Caco-2 (cell line): ENCODE measurements around the gene HERPUD2. TPM values are rescaled to one million over a fixed set of nuclear protein-coding genes. Genes with fewer than 3 reads are reported as not detected.

ENCODE experiments used
- BruUV-seq: library from RNA; stranded (reverse); fragments of 400-500 nt; replicated peaks from 2 replicates; lab custom pipeline; 2021; lab: Mats Ljungman, UMichigan
- CTCF ChIA-PET: fragments of 300-600 bp; sonication (Branson Sonifier 250); formaldehyde crosslinking; loops from one replicate; lab custom pipeline; 2022; ENCODE audit warnings: antibody characterized with exemption; lab: Charles Lee
- POLR2A ChIA-PET: fragments of 300-600 bp; sonication (Branson Sonifier 250); formaldehyde crosslinking; loops from one replicate; lab custom pipeline; 2022; ENCODE audit warnings: antibody characterized with exemption; lab: Charles Lee
- DNase-seq, 2 experiments: peaks; one replicate each; pipeline versions ENCODE4 v3.0.0 to v3.0.0-alpha.2; 2020 to 2022
- H3K27me3 ChIP-seq: replicated peaks from 2 replicates; pipeline ENCODE4 v1.6.0; 2011; ENCODE audit warnings: low read length; ENCODE audit not compliant: control insufficient read depth, insufficient read depth
- H3K36me3 ChIP-seq: 2 replicates; pipeline ENCODE4 v1.5.1; 2011; ENCODE audit warnings: low read length; ENCODE audit not compliant: control insufficient read depth, insufficient read depth
- H3K4me1 ChIP-seq: fragments of 250-450 bp; sonication (Bioruptor Pico); 2 replicates; pipeline ENCODE4 v1.5.1; 2020; ENCODE audit warnings: mild to moderate bottlenecking
- H3K4me3 ChIP-seq: 2 replicates; pipeline ENCODE4 v1.5.1; 2011; ENCODE audit warnings: low read depth, mild to moderate bottlenecking, control low read depth, low read length
- H3K9me3 ChIP-seq: fragments of 250-450 bp; sonication (Bioruptor Pico); 2 replicates; pipeline ENCODE4 v1.5.1; 2020; ENCODE audit warnings: mild to moderate bottlenecking, moderate library complexity
- H3K27ac Mint-ChIP-seq: one replicate; pipeline ENCODE4 v1.8.0; 2022; ENCODE audit warnings: mixed read lengths; ENCODE audit not compliant: unreplicated experiment
- H3K27me3 Mint-ChIP-seq: one replicate; pipeline ENCODE4 v1.8.0; 2022; ENCODE audit warnings: mixed read lengths; ENCODE audit not compliant: insufficient read depth, unreplicated experiment
- H3K36me3 Mint-ChIP-seq: one replicate; pipeline ENCODE4 v1.8.0; 2022; ENCODE audit warnings: mild to moderate bottlenecking, mixed read lengths; ENCODE audit not compliant: insufficient read depth, unreplicated experiment
- H3K4me1 Mint-ChIP-seq: one replicate; pipeline ENCODE4 v1.8.0; 2022; ENCODE audit warnings: low read depth, mixed read lengths; ENCODE audit not compliant: unreplicated experiment
- H3K4me3 Mint-ChIP-seq: one replicate; pipeline ENCODE4 v1.8.0; 2022; ENCODE audit warnings: mild to moderate bottlenecking, moderate library complexity, mixed read lengths; ENCODE audit not compliant: unreplicated experiment
- H3K9me3 Mint-ChIP-seq: one replicate; pipeline ENCODE4 v1.8.0; 2022; ENCODE audit warnings: mixed read lengths; ENCODE audit not compliant: unreplicated experiment
- intact Hi-C: fragments of 100-400 bp; cut with micrococcal nuclease; formaldehyde crosslinking; loops from one replicate; pipeline ENCODE4 v1.10.0; 2022; ENCODE audit not compliant: unreplicated experiment
- total RNA-seq: library from RNA; stranded (reverse); gene quantifications from 2 replicates; pipeline ENCODE4 v1.2.3, GENCODE V29; 2022
- TF ChIP-seq, protein P1 (sequence below), 2 experiments: fragments of 200-600 bp in 1 of 2; IDR thresholded peaks; 1 replicate in 1 of 2; 2 replicates in 1 of 2; pipeline versions ENCODE4 v1.5.1 to v1.8.0; 2011 to 2022; ENCODE audit warnings: antibody characterized with exemption in 1 of 2, control low read depth in 1 of 2, inconsistent platforms in 1 of 2, low read depth in 1 of 2, low read length in 1 of 2, mild to moderate bottlenecking in 1 of 2, moderate library complexity in 1 of 2; ENCODE audit not compliant: insufficient read depth in 1 of 2, severe bottlenecking in 1 of 2, unreplicated experiment in 1 of 2

The HERPUD2 gene
- total RNA-seq, 1 experiment from 2014 or later: 25.2 TPM

DNA sequence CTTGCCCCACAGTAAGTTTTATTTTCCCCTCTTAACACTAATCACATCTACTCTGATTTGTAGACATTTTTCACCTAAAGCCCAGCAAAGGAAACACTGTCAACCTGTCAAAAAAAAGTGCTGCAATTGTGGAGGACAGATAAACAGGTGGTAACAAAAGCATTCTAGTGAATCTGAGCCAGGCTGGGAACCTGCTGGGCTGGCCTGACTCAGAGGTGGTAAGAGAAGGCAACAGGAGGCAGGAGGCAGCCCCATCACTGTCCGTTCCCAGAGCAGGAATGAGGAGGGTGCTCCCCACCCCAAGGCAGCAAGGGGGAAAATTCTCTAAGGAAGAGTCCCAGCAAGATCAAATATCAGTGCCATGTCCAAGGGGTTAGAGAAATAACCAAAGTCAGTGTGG is 19.5 kb upstream of the HERPUD2 start:
- no peaks in the 10 kb centered on the region for H3K36me3 ChIP-seq
- intact Hi-C loops: loop anchor here (2.0 kb wide), 1 partner anchor 22 kb away; no protein-coding TSS in a partner anchor
- POLR2A ChIA-PET: no interaction called here

DNA sequence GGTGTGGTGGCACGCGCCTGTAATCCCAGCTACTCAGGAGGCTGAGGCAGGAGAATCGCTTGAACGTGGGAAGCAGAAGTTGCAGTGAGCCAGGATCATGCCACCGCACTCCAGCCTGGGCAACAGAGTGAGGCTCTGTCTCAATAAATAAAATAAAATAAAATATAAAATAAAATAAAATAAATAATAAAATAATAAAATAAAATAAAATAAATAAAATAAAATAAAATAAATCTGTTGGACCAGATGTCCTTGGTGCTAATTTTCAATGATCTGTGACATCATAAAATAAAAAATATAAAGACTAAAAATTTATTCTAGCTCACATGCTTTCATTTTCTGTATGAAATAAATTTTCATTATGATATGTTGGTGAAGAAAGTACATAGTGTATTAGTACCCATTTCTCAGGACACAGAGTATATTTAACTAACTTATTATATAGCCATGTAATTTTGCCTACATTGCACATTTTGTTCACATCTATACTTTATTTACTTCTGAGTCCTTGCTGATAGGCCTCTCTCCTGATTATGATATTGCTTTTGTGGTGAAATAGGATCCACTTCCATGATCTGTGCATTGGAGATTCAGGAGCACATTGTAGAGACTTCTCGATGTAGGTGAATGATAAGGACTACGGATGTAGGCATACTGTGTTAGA is 17.8 kb upstream of the HERPUD2 start:
- H3K9me3 ChIP-seq: no peaks in the 10 kb centered on the region
- POLR2A ChIA-PET: no interaction called here
- intact Hi-C loops: no loop called here
- peaks cover 42% of the 10 kb centered on the region for H3K4me1 Mint-ChIP-seq
- BruUV-seq: no TSS peak
- peaks cover 59% of the 10 kb centered on the region for H3K4me1 ChIP-seq
- no peaks in the 10 kb centered on the region for H3K36me3 ChIP-seq
- H3K27ac Mint-ChIP-seq: no peak overlapping the region
- no peak for DNase-seq
- TF ChIP-seq, protein P1, sequence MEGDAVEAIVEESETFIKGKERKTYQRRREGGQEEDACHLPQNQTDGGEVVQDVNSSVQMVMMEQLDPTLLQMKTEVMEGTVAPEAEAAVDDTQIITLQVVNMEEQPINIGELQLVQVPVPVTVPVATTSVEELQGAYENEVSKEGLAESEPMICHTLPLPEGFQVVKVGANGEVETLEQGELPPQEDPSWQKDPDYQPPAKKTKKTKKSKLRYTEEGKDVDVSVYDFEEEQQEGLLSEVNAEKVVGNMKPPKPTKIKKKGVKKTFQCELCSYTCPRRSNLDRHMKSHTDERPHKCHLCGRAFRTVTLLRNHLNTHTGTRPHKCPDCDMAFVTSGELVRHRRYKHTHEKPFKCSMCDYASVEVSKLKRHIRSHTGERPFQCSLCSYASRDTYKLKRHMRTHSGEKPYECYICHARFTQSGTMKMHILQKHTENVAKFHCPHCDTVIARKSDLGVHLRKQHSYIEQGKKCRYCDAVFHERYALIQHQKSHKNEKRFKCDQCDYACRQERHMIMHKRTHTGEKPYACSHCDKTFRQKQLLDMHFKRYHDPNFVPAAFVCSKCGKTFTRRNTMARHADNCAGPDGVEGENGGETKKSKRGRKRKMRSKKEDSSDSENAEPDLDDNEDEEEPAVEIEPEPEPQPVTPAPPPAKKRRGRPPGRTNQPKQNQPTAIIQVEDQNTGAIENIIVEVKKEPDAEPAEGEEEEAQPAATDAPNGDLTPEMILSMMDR (IDR thresholded peaks at IDR 0.05; ENCODE audit: insufficient read depth in 1 of 2, low read depth in 1 of 2, low read length in 1 of 2, severe bottlenecking in 1 of 2, unreplicated experiment in 1 of 2): no peak
- H3K27me3 Mint-ChIP-seq: no peaks in the 10 kb centered on the region
- no peaks in the 10 kb centered on the region for H3K9me3 Mint-ChIP-seq
- CTCF ChIA-PET: interaction anchor here (0.9 kb wide), 1 partner anchor 194 kb away, joined by 3 read pairs; no protein-coding TSS in a partner anchor
- no peaks in the 10 kb centered on the region for H3K27me3 ChIP-seq
- H3K36me3 Mint-ChIP-seq: no peaks in the 10 kb centered on the region
- no peak overlapping the region for H3K4me3 ChIP-seq
- no peak overlapping the region for H3K4me3 Mint-ChIP-seq

More for the DNA sequence above, 19.5 kb upstream of the HERPUD2 start:
- H3K9me3 Mint-ChIP-seq: no peaks in the 10 kb centered on the region
- TF ChIP-seq, protein P1 (IDR thresholded peaks at IDR 0.05; ENCODE audit: insufficient read depth in 1 of 2, low read depth in 1 of 2, low read length in 1 of 2, severe bottlenecking in 1 of 2, unreplicated experiment in 1 of 2): no peak
- BruUV-seq: no TSS peak
- no peaks in the 10 kb centered on the region for H3K27me3 Mint-ChIP-seq
- Histone ChIP-seq H3K4me3 (no peak overlapping the region), H3K9me3 (no peaks in the 10 kb centered on the region), H3K27me3 (no peaks in the 10 kb centered on the region), H3K4me1 (peaks cover 64% of the 10 kb centered on the region)
- CTCF ChIA-PET: no interaction called here
- peak overlapping the region; percentile 63 for H3K27ac Mint-ChIP-seq
- peak overlapping the region; percentile 8 for H3K4me3 Mint-ChIP-seq
- no peak for DNase-seq
- no peaks in the 10 kb centered on the region for H3K36me3 Mint-ChIP-seq
- peaks cover 45% of the 10 kb centered on the region for H3K4me1 Mint-ChIP-seq

DNA sequence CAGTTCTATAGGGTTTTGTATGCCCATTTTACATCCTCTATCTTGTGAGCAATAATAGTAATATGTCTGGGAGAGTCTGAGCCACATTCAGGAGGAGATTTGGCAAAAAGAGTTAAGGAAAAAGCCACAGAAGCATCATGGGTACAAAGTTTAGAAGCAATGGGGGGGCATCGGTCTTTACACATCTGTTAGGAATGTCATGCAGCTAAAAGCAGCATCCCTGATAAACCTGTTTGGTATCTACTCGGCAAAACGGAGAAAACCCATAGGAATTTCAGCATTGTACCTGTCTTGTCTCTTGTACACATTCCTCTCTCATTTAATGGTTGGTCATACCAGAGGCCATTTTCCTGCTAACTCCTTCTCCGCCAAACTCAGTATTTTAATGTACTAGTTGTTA is 12.5 kb upstream of the HERPUD2 start:
- Mint-ChIP-seq H3K9me3 (no peaks in the 10 kb centered on the region), H3K4me3 (peak overlapping the region; percentile 6), H3K27ac (peak overlapping the region; percentile 64), H3K4me1 (peaks cover 30% of the 10 kb centered on the region), H3K27me3 (no peaks in the 10 kb centered on the region), H3K36me3 (no peaks in the 10 kb centered on the region)
- ChIA-PET CTCF (interaction anchor here (0.6 to 2.2 kb wide), 4 partner anchors 93 to 210 kb away, joined by 3 to 8 read pairs (median 4); partner anchors contain the start of gene SEPTIN7), POLR2A (interaction anchor here (0.7 kb wide), 1 partner anchor 12 kb away, joined by 3 read pairs; the partner anchor contains the start of gene HERPUD2)
- TF ChIP-seq, protein P1 (IDR thresholded peaks at IDR 0.05; ENCODE audit: insufficient read depth in 1 of 2, low read depth in 1 of 2, low read length in 1 of 2, severe bottlenecking in 1 of 2, unreplicated experiment in 1 of 2): no peak
- Histone ChIP-seq H3K4me1 (peaks cover 44% of the 10 kb centered on the region), H3K9me3 (no peaks in the 10 kb centered on the region), H3K4me3 (no peak overlapping the region), H3K27me3 (no peaks in the 10 kb centered on the region), H3K36me3 (no peaks in the 10 kb centered on the region)
- peak; percentile 66 to 68 for DNase-seq
- no TSS peak for BruUV-seq
- intact Hi-C loops: loop anchor here (1.0 to 5.0 kb wide), 2 partner anchors 12 to 270 kb away; partner anchors contain the start of gene HERPUD2
